GM23248 (cell line): ENCODE measurements around the gene MRTFA. TPM values are rescaled to one million over a fixed set of nuclear protein-coding genes. Genes with fewer than 3 reads are reported as not detected.

Source experiments
- DNase-seq: peaks from one replicate; pipeline ENCODE4 v3.0.0-alpha.2; 2015
- H2AFZ ChIP-seq: fragments of 200-600 bp; sonication (generic); 2 replicates; pipeline ENCODE4 v1.6.1; 2016; ENCODE audit warnings: antibody characterized with exemption
- H3F3A ChIP-seq: fragments of 200-600 bp; sonication (generic); 2 replicates; pipeline ENCODE4 v1.6.1; 2016; ENCODE audit warnings: mild to moderate bottlenecking, antibody characterized with exemption, mixed run types; ENCODE audit not compliant: insufficient read depth
- H3K27ac ChIP-seq: fragments of 200-600 bp; sonication (generic); 2 replicates; pipeline ENCODE4 v1.5.1; 2016; ENCODE audit warnings: mild to moderate bottlenecking
- H3K27me3 ChIP-seq: fragments of 200-600 bp; sonication (generic); replicated peaks from 2 replicates; pipeline ENCODE4 v1.6.1; 2016; ENCODE audit warnings: mild to moderate bottlenecking; ENCODE audit not compliant: insufficient read depth
- H3K36me3 ChIP-seq: fragments of 200-600 bp; sonication (generic); 2 replicates; pipeline ENCODE4 v1.6.1; 2016; ENCODE audit warnings: low read depth, mild to moderate bottlenecking
- H3K4me1 ChIP-seq: fragments of 200-600 bp; sonication (generic); 2 replicates; pipeline ENCODE4 v1.6.1; 2016; ENCODE audit warnings: mild to moderate bottlenecking; ENCODE audit not compliant: insufficient read depth
- H3K4me2 ChIP-seq: fragments of 200-600 bp; sonication (generic); one replicate; pipeline ENCODE4 v1.6.1; 2016; ENCODE audit warnings: mild to moderate bottlenecking; ENCODE audit not compliant: unreplicated experiment
- H3K4me3 ChIP-seq: fragments of 200-600 bp; sonication (generic); 2 replicates; pipeline ENCODE4 v1.5.1; 2016; ENCODE audit warnings: mild to moderate bottlenecking
- H3K79me2 ChIP-seq: fragments of 200-600 bp; sonication (generic); 2 replicates; pipeline ENCODE4 v1.6.1; 2016; ENCODE audit warnings: mild to moderate bottlenecking; ENCODE audit not compliant: insufficient read depth
- H3K9ac ChIP-seq: fragments of 200-600 bp; sonication (generic); 2 replicates; pipeline ENCODE4 v1.6.1; 2016; ENCODE audit warnings: mild to moderate bottlenecking
- H3K9me2 ChIP-seq: fragments of 200-600 bp; sonication (generic); 2 replicates; pipeline ENCODE4 v1.6.1; 2016; ENCODE audit warnings: mixed run types, mild to moderate bottlenecking, moderate library complexity; ENCODE audit not compliant: insufficient read depth
- H3K9me3 ChIP-seq: fragments of 200-600 bp; sonication (generic); one replicate; pipeline ENCODE4 v1.6.1; 2017; ENCODE audit warnings: low read depth
- H4K20me1 ChIP-seq: fragments of 200-600 bp; sonication (generic); 2 replicates; pipeline ENCODE4 v1.6.0; 2016; ENCODE audit not compliant: insufficient read depth
- EZH2 ChIP-seq: fragments of 200-600 bp; sonication (generic); IDR thresholded peaks from 2 replicates; pipeline ENCODE4 v1.6.1; 2018; ENCODE audit warnings: antibody characterized with exemption, mild to moderate bottlenecking; ENCODE audit not compliant: insufficient read depth, poor library complexity, severe bottlenecking
- EZH2phosphoT487 ChIP-seq: fragments of 200-600 bp; sonication (generic); IDR thresholded peaks from 2 replicates; pipeline ENCODE4 v1.6.1; 2018; ENCODE audit warnings: antibody characterized with exemption, moderate library complexity, mild to moderate bottlenecking, low read depth; ENCODE audit not compliant: insufficient read depth
- WGBS, 2 experiments: methylation state at CpG; one replicate each; pipeline ENCODE4 v1.1.6; 2015 to 2017; ENCODE audit warnings: low lambda C conversion rate in 2 of 2, low coverage in 1 of 2; ENCODE audit errors: missing lambda C conversion rate in 2 of 2; 5-methylcytosine and 5-hydroxymethylcytosine counted together
- in situ Hi-C: fragments of 300-500 bp; cut with MboI; formaldehyde crosslinking; loops from 2 replicates; pipeline ENCODE4 v1.15.0; 2020
- polyA plus RNA-seq: library from polyadenylated mRNA; unstranded; fragments of >200 nt; fragmentation: Nextera tagmentation; extraction: Ambion mirVana; gene quantifications from 2 replicates; pipeline ENCODE4 v1.2.1, GENCODE V29; 2016
- total RNA-seq: library from RNA; depleted of rRNA; stranded (reverse); fragments of >200 nt; shearing (Covaris generic); gene quantifications from 2 replicates; pipeline ENCODE4 v1.2.3, GENCODE V29; 2014

The MRTFA gene
- total and polyA plus RNA-seq, 2 experiments from 2014 or later = 24.2 to 49.2 TPM

DNA sequence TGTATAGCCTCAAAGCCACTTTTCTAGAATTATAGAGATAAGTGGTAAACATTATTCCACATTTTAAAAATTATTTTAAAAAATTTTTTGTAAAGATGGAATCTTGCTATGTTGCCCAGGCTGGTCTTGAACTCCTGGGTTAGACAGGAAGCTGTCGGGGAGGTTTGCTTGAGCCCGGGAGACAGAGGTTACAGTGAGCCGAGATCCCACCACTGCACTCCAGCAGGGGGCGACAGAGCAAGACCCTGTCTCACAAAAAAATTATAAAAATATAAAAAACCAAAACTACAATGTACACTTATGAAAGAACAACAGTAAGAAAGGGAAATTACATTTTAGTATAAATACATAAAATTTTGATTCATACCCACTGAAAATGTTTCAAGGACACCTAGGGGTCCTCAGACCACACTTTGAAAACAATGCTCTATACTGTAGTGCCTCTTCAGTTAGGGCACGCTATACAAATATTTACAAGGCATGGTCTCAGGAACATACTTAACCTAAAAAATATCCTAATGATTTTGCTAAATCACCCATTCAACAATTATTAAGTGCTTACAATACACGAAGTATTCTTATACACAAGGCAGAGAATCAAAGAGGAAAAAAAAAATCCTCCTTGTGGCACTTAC, 111.2 kb downstream of the MRTFA start:
- Histone ChIP-seq H3K4me1 (peaks cover 42% of the 10 kb centered on the region), H3K4me2 (peak overlapping the region; percentile 5), H2AFZ (no peak overlapping the region), H3K9me2 (no peaks in the 10 kb centered on the region), H3K36me3 (no peaks in the 10 kb centered on the region), H3K79me2 (peaks cover 97% of the 10 kb centered on the region), H3K9me3 (no peaks in the 10 kb centered on the region), H4K20me1 (no peaks in the 10 kb centered on the region), H3K27ac (peak overlapping the region; percentile 6), H3K4me3 (no peak overlapping the region), H3K27me3 (no peaks in the 10 kb centered on the region), H3F3A (peaks cover 34% of the 10 kb centered on the region), H3K9ac (no peak overlapping the region)
- in situ Hi-C loops = loop anchor here (10.0 kb wide), 1 partner anchor 119 kb away; no protein-coding TSS in a partner anchor
- peak; percentile 63 for DNase-seq
- TF ChIP-seq EZH2phosphoT487 (no peak), EZH2 (no peak)
- 29 to 33% methylated on average over 6 of the region's 6 CpGs for WGBS, 2 experiments

DNA sequence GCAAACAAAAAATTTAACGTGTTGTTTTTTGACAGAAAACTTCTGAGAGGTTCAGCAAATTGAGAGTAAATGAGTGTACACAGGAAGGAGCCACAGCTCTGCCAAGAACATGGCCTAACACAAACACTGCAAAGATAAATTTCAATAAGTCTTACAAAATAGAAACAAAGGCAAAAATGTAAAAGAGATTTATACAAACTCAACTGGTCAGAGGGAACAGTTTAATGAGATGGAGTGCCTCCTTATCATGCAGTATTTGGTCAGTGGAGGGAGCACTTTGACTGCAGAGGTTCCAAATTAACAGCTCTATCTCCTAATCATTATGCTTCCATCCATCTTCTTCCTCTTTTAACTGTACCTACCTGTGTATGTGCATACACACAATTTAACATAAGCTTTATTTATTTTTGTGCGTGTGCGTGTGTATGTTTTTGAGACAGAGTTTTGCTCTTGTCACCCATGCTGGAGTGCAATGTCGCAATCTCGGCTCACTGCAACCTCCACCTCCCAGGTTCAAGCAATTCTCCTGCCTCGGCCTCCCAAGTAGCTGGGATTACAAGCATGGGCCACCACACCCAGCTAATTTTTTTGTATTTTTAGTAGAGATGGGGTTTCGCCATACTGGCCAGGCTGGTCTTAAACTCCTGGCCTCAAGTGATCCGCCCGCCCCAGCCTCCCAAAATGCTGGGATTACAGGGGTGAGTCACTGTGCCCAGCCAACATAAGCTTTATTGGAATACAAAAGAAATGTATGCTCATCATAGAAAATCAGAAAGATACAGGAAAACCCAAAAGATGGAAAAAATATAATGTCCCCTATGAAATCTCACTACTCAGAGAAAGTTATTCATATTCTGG, 111.9 kb downstream of the MRTFA start:
- no peaks in the 10 kb centered on the region for H4K20me1 ChIP-seq
- no peaks in the 10 kb centered on the region for H3K9me2 ChIP-seq
- peaks cover 97% of the 10 kb centered on the region for H3K79me2 ChIP-seq
- no peaks in the 10 kb centered on the region for H3K9me3 ChIP-seq
- peak overlapping the region; percentile 5 for H3K4me2 ChIP-seq
- H3K36me3 ChIP-seq = no peaks in the 10 kb centered on the region
- H3F3A ChIP-seq = peaks cover 34% of the 10 kb centered on the region
- in situ Hi-C loops = loop anchor here (10.0 kb wide), 1 partner anchor 120 kb away; no protein-coding TSS in a partner anchor
- WGBS, 2 experiments = 79 to 83% methylated on average over 9 of the region's 9 CpGs
- H3K27me3 ChIP-seq = no peaks in the 10 kb centered on the region
- H3K4me3 ChIP-seq = no peak overlapping the region
- H3K27ac ChIP-seq = peak overlapping the region; percentile 6
- peak; percentile 42 for DNase-seq
- no peak overlapping the region for H2AFZ ChIP-seq
- TF ChIP-seq EZH2phosphoT487 (no peak), EZH2 (no peak)
- H3K4me1 ChIP-seq = peaks cover 34% of the 10 kb centered on the region
- H3K9ac ChIP-seq = 0 out of 2 replicates have a peak overlapping the region, but pooled peaks have one; percentile 2

DNA sequence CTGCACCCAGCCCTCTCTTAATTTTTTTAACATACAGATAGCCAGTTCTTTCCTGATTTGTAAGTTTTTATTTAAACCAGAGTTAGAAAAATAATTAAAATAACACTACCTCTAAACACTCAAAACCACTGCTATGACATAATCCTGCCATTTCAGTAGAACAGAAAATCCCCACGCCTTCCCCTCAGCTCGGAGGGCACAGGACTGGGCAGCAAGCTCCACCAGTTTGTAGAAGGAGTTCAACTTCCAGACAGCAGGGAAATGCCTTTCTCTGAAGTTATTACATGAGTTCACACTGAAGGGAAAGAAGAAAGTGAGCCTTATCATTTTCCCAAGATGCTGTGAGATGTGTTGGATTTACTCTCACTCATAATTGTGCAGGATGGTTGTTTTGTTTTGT, 114.4 kb downstream of the MRTFA start:
- H3K9ac ChIP-seq = no peak overlapping the region
- H3K4me1 ChIP-seq = peaks cover 16% of the 10 kb centered on the region
- TF ChIP-seq EZH2phosphoT487 (no peak), EZH2 (no peak)
- H3K27ac ChIP-seq = no peak overlapping the region
- peaks cover 100% of the 10 kb centered on the region for H3K79me2 ChIP-seq
- H3K27me3 ChIP-seq = no peaks in the 10 kb centered on the region
- no peaks in the 10 kb centered on the region for H4K20me1 ChIP-seq
- in situ Hi-C loops = loop anchor here (10.0 kb wide), 1 partner anchor 123 kb away; no protein-coding TSS in a partner anchor
- no peak overlapping the region for H3K4me3 ChIP-seq
- no peak overlapping the region for H2AFZ ChIP-seq
- 87 to 88% methylated on average over 2 of the region's 2 CpGs for WGBS, 2 experiments
- no peaks in the 10 kb centered on the region for H3K9me2 ChIP-seq
- H3K36me3 ChIP-seq = 0 out of 2 replicates have a peak, but pooled peaks cover 4% of the 10 kb centered on the region
- peaks cover 25% of the 10 kb centered on the region for H3F3A ChIP-seq
- H3K9me3 ChIP-seq = no peaks in the 10 kb centered on the region
- DNase-seq = no peak
- H3K4me2 ChIP-seq = no peak overlapping the region

DNA sequence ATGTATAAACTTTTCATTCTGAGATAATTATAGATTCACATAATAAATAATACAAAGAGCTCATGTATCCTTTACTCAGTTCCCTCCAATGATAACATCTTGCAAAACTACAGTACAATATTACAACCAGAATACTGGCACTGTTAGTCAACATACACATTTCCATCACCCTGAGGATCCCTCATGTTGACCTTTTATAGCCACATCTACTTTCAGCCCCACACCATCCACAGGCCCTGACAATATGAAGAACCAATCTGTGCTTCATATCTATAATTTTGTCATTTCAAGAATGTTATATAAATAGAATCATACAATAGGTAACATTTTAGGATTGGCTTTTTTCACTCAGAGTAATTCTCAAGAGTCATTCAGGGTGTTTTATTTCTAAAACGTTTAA, 115.5 kb downstream of the MRTFA start:
- no peak overlapping the region for H3K4me3 ChIP-seq
- no peak overlapping the region for H2AFZ ChIP-seq
- peaks cover 14% of the 10 kb centered on the region for H3F3A ChIP-seq
- no peak for DNase-seq
- H3K9ac ChIP-seq = no peak overlapping the region
- 5 to 6% methylated on average over 1 of the region's 1 CpG for WGBS, 2 experiments
- no peaks in the 10 kb centered on the region for H3K9me2 ChIP-seq
- H4K20me1 ChIP-seq = no peaks in the 10 kb centered on the region
- H3K36me3 ChIP-seq = 0 out of 2 replicates have a peak, but pooled peaks cover 4% of the 10 kb centered on the region
- peaks cover 100% of the 10 kb centered on the region for H3K79me2 ChIP-seq
- no peak for TF ChIP-seq EZH2phosphoT487
- no peak for TF ChIP-seq EZH2
- no peaks in the 10 kb centered on the region for H3K9me3 ChIP-seq
- no peak overlapping the region for H3K27ac ChIP-seq
- H3K27me3 ChIP-seq = no peaks in the 10 kb centered on the region
- in situ Hi-C loops = loop anchor here (10.0 kb wide), 1 partner anchor 124 kb away; no protein-coding TSS in a partner anchor
- peaks cover 14% of the 10 kb centered on the region for H3K4me1 ChIP-seq
- no peak overlapping the region for H3K4me2 ChIP-seq
